WTC11 (cell line): ENCODE data around the gene MGRN1. TPM values are rescaled to one million over a fixed set of nuclear protein-coding genes. Genes with fewer than 3 reads are reported as not detected.

Source experiments
- ATAC-seq: fragments of 200-7000 bp; cut with Tn5 transposase; 2 replicates; pipeline ENCODE4 v1.10.0; 2021; ENCODE audit warnings: mild to moderate bottlenecking, moderate library complexity
- CTCF ChIA-PET: fragments of 300-600 bp; sonication (Branson Sonifier 250); formaldehyde crosslinking; loops from one replicate; lab custom pipeline; 2021; ENCODE audit warnings: antibody characterized with exemption; lab: Charles Lee
- POLR2A ChIA-PET: fragments of 350-600 bp; sonication (Branson Sonifier 250); formaldehyde crosslinking; loops from one replicate; lab custom pipeline; 2021; ENCODE audit warnings: antibody characterized with exemption; lab: Charles Lee
- DNase-seq: peaks from one replicate; pipeline ENCODE4 v3.0.0; 2021; ENCODE audit warnings: low spot score
- H3K27ac Mint-ChIP-seq: 2 replicates; pipeline ENCODE4 v1.8.0; 2021; ENCODE audit warnings: mixed read lengths
- H3K27me3 Mint-ChIP-seq: 2 replicates; pipeline ENCODE4 v1.8.0; 2021; ENCODE audit warnings: low read depth, mild to moderate bottlenecking, moderate library complexity, mixed read lengths
- H3K36me3 Mint-ChIP-seq: 2 replicates; pipeline ENCODE4 v1.8.0; 2021; ENCODE audit warnings: mixed read lengths
- H3K4me1 Mint-ChIP-seq: 2 replicates; pipeline ENCODE4 v1.8.0; 2022; ENCODE audit warnings: mixed read lengths
- H3K4me3 Mint-ChIP-seq: 2 replicates; pipeline ENCODE4 v1.8.0; 2021; ENCODE audit warnings: mild to moderate bottlenecking, moderate library complexity, mixed read lengths
- H3K9me3 Mint-ChIP-seq: 2 replicates; pipeline ENCODE4 v1.8.0; 2021; ENCODE audit warnings: mixed read lengths
- FOXK1 ChIP-seq: sonication (generic); formaldehyde crosslinking; IDR thresholded peaks from 2 replicates; pipeline ENCODE4 v1.8.0; 2022; ENCODE audit warnings: mild to moderate bottlenecking, moderate library complexity, missing genetic modification reagents
- KAT7 ChIP-seq: sonication (generic); formaldehyde crosslinking; IDR thresholded peaks from 2 replicates; pipeline ENCODE4 v1.8.1; 2023; ENCODE audit warnings: missing genetic modification reagents, mild to moderate bottlenecking, borderline replicate concordance
- MYBL2 ChIP-seq: sonication (generic); formaldehyde crosslinking; IDR thresholded peaks from 2 replicates; pipeline ENCODE4 v1.8.1; 2023; ENCODE audit warnings: mild to moderate bottlenecking, moderate library complexity, missing genetic modification reagents
- NFYB ChIP-seq: sonication (generic); formaldehyde crosslinking; conservative IDR thresholded peaks from 2 replicates; pipeline ENCODE4 v1.8.0; 2022; ENCODE audit warnings: low read depth, missing genetic modification reagents
- RORB ChIP-seq: fragments of 250-450 bp; sonication (Bioruptor Pico); IDR thresholded peaks from 2 replicates; pipeline ENCODE4 v1.9.0; 2021; ENCODE audit warnings: mild to moderate bottlenecking
- SMAD3 ChIP-seq: sonication (generic); formaldehyde crosslinking; IDR thresholded peaks from 2 replicates; pipeline ENCODE4 v1.8.0; 2022; ENCODE audit warnings: missing genetic modification reagents, mild to moderate bottlenecking, borderline replicate concordance
- SP1 ChIP-seq: sonication (generic); formaldehyde crosslinking; conservative IDR thresholded peaks from 2 replicates; pipeline ENCODE4 v1.8.1; 2022; ENCODE audit warnings: missing genetic modification reagents
- TP53 ChIP-seq: sonication (generic); formaldehyde crosslinking; IDR thresholded peaks from 2 replicates; pipeline ENCODE4 v1.8.1; 2023; ENCODE audit warnings: mild to moderate bottlenecking, missing genetic modification reagents
- ZBTB21 ChIP-seq: sonication (generic); formaldehyde crosslinking; IDR thresholded peaks from 2 replicates; pipeline ENCODE4 v1.8.1; 2023; ENCODE audit warnings: mild to moderate bottlenecking, missing genetic modification reagents, borderline replicate concordance
- ZNF317 ChIP-seq: sonication (generic); formaldehyde crosslinking; IDR thresholded peaks from 2 replicates; pipeline ENCODE4 v1.8.1; 2023; ENCODE audit warnings: low read depth, mild to moderate bottlenecking, moderate library complexity, missing genetic modification reagents, borderline replicate concordance
- total RNA-seq: library from RNA; stranded (reverse); gene quantifications from 3 replicates; pipeline ENCODE4 v1.2.3, GENCODE V29; 2021
- TF ChIP-seq, protein P1 (sequence below): sonication (generic); formaldehyde crosslinking; IDR thresholded peaks from 2 replicates; pipeline ENCODE4 v1.8.1; 2023; ENCODE audit warnings: mild to moderate bottlenecking, missing genetic modification reagents, borderline replicate concordance
- TF ChIP-seq, protein P2 (sequence below): sonication (generic); formaldehyde crosslinking; IDR thresholded peaks from 2 replicates; pipeline ENCODE4 v1.8.1; 2023; ENCODE audit warnings: mild to moderate bottlenecking, moderate library complexity, missing genetic modification reagents
- TF ChIP-seq, protein P3 (sequence below): fragments of 250-450 bp; sonication (Bioruptor Pico); IDR thresholded peaks from 2 replicates; pipeline ENCODE4 v1.9.0; 2021; ENCODE audit warnings: mild to moderate bottlenecking
- TF ChIP-seq, protein P4 (sequence below): sonication (generic); formaldehyde crosslinking; IDR thresholded peaks from 2 replicates; pipeline ENCODE4 v1.8.0; 2023; ENCODE audit warnings: missing genetic modification reagents, mild to moderate bottlenecking, borderline replicate concordance
- TF ChIP-seq, protein P5 (sequence below): fragments of 250-450 bp; sonication (Bioruptor Pico); IDR thresholded peaks from 2 replicates; pipeline ENCODE4 v1.8.0; 2021; ENCODE audit warnings: mild to moderate bottlenecking

Gene MGRN1
- total RNA-seq, 1 experiment from 2014 or later: 88.8 TPM

DNA sequence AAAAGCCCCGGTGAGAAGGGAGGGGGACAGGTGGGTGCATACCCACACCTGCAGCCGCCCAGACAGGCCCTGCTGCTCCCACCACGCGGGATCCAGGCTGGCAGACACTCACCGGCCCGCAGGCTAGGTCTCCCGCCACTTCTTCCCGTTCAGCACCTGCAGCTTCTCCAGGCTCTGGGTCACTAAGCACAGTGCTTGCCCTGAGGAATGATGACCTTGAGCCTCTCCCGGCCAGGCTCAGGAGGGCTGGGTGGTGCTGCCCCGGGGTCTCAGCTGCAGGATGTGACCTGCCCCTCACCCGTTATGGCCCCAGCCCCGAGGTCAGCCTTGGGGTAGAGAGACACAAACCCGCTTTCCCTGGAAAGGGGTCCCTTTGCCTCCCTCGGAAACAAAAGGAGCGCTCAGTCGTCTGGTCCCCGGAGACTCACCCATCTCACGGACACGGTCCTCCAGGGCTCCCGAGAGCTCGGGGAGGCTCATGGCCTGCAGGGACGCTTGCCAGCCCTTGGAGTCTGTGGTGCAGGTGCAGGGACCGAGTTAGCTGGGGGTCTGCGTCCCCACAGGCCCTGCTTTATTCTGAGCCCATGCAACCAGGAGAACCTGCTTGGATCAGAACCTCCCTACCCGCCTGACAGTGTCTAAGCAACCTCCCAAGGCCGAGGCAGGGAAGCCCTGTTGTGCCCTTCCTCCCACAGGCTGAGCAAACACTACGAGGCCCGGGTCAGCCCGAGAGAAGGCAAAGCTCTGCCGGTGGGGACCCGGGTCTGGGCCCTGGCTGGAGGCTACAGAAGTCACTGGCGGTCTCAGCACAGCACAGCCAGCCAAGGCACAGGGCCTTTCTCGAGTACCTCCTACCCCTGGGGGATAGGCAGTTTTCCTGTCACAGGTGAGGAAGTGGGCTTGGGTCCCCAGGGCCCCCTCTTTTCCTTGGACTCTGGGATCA, 72.5 kb downstream of the MGRN1 start:
- Mint-ChIP-seq H3K9me3 (no peaks in the 10 kb centered on the region), H3K27me3 (no peaks in the 10 kb centered on the region), H3K36me3 (peaks cover 13% of the 10 kb centered on the region), H3K27ac (no peak overlapping the region), H3K4me1 (no peaks in the 10 kb centered on the region), H3K4me3 (no peak overlapping the region)
- POLR2A ChIA-PET: interaction anchor here (0.6 to 1.8 kb wide), 2 partner anchors 14 to 112 kb away, joined by 3 to 4 read pairs; no protein-coding TSS in a partner anchor
- DNase-seq (no peak), ATAC-seq (no peak)
- CTCF ChIA-PET: interaction anchor here (0.6 to 6.5 kb wide), 2 partner anchors 15 to 765 kb away, joined by 7 to 63 read pairs; no protein-coding TSS in a partner anchor
- TF ChIP-seq KAT7: no peak
- no peak for TF ChIP-seq ZNF317
- TF ChIP-seq SP1 (CRISPR knock-in tag): no peak
- TF ChIP-seq, protein P1, sequence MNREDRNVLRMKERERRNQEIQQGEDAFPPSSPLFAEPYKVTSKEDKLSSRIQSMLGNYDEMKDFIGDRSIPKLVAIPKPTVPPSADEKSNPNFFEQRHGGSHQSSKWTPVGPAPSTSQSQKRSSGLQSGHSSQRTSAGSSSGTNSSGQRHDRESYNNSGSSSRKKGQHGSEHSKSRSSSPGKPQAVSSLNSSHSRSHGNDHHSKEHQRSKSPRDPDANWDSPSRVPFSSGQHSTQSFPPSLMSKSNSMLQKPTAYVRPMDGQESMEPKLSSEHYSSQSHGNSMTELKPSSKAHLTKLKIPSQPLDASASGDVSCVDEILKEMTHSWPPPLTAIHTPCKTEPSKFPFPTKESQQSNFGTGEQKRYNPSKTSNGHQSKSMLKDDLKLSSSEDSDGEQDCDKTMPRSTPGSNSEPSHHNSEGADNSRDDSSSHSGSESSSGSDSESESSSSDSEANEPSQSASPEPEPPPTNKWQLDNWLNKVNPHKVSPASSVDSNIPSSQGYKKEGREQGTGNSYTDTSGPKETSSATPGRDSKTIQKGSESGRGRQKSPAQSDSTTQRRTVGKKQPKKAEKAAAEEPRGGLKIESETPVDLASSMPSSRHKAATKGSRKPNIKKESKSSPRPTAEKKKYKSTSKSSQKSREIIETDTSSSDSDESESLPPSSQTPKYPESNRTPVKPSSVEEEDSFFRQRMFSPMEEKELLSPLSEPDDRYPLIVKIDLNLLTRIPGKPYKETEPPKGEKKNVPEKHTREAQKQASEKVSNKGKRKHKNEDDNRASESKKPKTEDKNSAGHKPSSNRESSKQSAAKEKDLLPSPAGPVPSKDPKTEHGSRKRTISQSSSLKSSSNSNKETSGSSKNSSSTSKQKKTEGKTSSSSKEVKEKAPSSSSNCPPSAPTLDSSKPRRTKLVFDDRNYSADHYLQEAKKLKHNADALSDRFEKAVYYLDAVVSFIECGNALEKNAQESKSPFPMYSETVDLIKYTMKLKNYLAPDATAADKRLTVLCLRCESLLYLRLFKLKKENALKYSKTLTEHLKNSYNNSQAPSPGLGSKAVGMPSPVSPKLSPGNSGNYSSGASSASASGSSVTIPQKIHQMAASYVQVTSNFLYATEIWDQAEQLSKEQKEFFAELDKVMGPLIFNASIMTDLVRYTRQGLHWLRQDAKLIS (CRISPR knock-in tag): no peak
- TF ChIP-seq, protein P2, sequence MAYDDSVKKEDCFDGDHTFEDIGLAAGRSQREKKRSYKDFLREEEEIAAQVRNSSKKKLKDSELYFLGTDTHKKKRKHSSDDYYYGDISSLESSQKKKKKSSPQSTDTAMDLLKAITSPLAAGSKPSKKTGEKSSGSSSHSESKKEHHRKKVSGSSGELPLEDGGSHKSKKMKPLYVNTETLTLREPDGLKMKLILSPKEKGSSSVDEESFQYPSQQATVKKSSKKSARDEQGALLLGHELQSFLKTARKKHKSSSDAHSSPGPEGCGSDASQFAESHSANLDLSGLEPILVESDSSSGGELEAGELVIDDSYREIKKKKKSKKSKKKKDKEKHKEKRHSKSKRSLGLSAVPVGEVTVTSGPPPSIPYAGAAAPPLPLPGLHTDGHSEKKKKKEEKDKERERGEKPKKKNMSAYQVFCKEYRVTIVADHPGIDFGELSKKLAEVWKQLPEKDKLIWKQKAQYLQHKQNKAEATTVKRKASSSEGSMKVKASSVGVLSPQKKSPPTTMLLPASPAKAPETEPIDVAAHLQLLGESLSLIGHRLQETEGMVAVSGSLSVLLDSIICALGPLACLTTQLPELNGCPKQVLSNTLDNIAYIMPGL: no peak
- TF ChIP-seq NFYB (CRISPR knock-in tag): no peak
- TF ChIP-seq, protein P3, sequence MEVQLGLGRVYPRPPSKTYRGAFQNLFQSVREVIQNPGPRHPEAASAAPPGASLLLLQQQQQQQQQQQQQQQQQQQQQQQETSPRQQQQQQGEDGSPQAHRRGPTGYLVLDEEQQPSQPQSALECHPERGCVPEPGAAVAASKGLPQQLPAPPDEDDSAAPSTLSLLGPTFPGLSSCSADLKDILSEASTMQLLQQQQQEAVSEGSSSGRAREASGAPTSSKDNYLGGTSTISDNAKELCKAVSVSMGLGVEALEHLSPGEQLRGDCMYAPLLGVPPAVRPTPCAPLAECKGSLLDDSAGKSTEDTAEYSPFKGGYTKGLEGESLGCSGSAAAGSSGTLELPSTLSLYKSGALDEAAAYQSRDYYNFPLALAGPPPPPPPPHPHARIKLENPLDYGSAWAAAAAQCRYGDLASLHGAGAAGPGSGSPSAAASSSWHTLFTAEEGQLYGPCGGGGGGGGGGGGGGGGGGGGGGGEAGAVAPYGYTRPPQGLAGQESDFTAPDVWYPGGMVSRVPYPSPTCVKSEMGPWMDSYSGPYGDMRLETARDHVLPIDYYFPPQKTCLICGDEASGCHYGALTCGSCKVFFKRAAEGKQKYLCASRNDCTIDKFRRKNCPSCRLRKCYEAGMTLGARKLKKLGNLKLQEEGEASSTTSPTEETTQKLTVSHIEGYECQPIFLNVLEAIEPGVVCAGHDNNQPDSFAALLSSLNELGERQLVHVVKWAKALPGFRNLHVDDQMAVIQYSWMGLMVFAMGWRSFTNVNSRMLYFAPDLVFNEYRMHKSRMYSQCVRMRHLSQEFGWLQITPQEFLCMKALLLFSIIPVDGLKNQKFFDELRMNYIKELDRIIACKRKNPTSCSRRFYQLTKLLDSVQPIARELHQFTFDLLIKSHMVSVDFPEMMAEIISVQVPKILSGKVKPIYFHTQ (CRISPR knock-in tag): no peak
- TF ChIP-seq, protein P4, sequence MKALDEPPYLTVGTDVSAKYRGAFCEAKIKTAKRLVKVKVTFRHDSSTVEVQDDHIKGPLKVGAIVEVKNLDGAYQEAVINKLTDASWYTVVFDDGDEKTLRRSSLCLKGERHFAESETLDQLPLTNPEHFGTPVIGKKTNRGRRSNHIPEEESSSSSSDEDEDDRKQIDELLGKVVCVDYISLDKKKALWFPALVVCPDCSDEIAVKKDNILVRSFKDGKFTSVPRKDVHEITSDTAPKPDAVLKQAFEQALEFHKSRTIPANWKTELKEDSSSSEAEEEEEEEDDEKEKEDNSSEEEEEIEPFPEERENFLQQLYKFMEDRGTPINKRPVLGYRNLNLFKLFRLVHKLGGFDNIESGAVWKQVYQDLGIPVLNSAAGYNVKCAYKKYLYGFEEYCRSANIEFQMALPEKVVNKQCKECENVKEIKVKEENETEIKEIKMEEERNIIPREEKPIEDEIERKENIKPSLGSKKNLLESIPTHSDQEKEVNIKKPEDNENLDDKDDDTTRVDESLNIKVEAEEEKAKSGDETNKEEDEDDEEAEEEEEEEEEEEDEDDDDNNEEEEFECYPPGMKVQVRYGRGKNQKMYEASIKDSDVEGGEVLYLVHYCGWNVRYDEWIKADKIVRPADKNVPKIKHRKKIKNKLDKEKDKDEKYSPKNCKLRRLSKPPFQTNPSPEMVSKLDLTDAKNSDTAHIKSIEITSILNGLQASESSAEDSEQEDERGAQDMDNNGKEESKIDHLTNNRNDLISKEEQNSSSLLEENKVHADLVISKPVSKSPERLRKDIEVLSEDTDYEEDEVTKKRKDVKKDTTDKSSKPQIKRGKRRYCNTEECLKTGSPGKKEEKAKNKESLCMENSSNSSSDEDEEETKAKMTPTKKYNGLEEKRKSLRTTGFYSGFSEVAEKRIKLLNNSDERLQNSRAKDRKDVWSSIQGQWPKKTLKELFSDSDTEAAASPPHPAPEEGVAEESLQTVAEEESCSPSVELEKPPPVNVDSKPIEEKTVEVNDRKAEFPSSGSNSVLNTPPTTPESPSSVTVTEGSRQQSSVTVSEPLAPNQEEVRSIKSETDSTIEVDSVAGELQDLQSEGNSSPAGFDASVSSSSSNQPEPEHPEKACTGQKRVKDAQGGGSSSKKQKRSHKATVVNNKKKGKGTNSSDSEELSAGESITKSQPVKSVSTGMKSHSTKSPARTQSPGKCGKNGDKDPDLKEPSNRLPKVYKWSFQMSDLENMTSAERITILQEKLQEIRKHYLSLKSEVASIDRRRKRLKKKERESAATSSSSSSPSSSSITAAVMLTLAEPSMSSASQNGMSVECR (CRISPR knock-in tag): no peak
- no peak for TF ChIP-seq ZBTB21
- TF ChIP-seq RORB (CRISPR knock-in tag): no peak
- no peak for TF ChIP-seq SMAD3
- TF ChIP-seq, protein P5, sequence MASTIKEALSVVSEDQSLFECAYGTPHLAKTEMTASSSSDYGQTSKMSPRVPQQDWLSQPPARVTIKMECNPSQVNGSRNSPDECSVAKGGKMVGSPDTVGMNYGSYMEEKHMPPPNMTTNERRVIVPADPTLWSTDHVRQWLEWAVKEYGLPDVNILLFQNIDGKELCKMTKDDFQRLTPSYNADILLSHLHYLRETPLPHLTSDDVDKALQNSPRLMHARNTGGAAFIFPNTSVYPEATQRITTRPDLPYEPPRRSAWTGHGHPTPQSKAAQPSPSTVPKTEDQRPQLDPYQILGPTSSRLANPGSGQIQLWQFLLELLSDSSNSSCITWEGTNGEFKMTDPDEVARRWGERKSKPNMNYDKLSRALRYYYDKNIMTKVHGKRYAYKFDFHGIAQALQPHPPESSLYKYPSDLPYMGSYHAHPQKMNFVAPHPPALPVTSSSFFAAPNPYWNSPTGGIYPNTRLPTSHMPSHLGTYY (CRISPR knock-in tag): no peak
- TF ChIP-seq MYBL2 (CRISPR knock-in tag): no peak
- no peak for TF ChIP-seq FOXK1
- no peak for TF ChIP-seq TP53 (CRISPR knock-in tag)
